Measurements from ENCODE around the gene SHKBP1. TPM values are rescaled to one million over a fixed set of nuclear protein-coding genes. Genes with fewer than 3 reads are reported as not detected.
"Not testable (repeated sequence)": the region's sequence is repeated elsewhere in the genome, so short reads cannot be mapped to it uniquely, and the experiment has no call there.

SHKBP1 gene
- total RNA-seq, 2 experiments from 2014 or later = 49.4 to 115 TPM

- Histone ChIP-seq H3K4me1 (ENCODE audit: insufficient read depth, low read length, poor library complexity, severe bottlenecking) (peaks cover 15% of the 10 kb centered on the region), H3K36me3 (ENCODE audit: insufficient read depth, low read length) (peaks cover 7% of the 10 kb centered on the region), H3K27ac (ENCODE audit: low read depth, low read length, poor library complexity, severe bottlenecking) (no peak overlapping the region), H3K4me2 (ENCODE audit: low read length) (no peak overlapping the region), H2AFZ (ENCODE audit: low read length) (no peak overlapping the region), H3K9me2 (ENCODE audit: insufficient read depth, low read length) (no peaks in the 10 kb centered on the region), H3K9me3 (ENCODE audit: low read length) (no peaks in the 10 kb centered on the region), H3K79me2 (ENCODE audit: insufficient read depth, low read depth, low read length) (no peaks in the 10 kb centered on the region), H4K20me1 (ENCODE audit: insufficient read depth, low read length) (no peaks in the 10 kb centered on the region), H3K4me3 (ENCODE audit: low read depth, low read length, poor library complexity, severe bottlenecking) (no peak overlapping the region)
- no peak for DNase-seq (ENCODE audit: low spot score)
- intact Hi-C loops (cut with micrococcal nuclease; ENCODE audit: unreplicated experiment) = no loop called here
- POLR2A ChIA-PET = no interaction called here
- TF ChIP-seq, protein P1, sequence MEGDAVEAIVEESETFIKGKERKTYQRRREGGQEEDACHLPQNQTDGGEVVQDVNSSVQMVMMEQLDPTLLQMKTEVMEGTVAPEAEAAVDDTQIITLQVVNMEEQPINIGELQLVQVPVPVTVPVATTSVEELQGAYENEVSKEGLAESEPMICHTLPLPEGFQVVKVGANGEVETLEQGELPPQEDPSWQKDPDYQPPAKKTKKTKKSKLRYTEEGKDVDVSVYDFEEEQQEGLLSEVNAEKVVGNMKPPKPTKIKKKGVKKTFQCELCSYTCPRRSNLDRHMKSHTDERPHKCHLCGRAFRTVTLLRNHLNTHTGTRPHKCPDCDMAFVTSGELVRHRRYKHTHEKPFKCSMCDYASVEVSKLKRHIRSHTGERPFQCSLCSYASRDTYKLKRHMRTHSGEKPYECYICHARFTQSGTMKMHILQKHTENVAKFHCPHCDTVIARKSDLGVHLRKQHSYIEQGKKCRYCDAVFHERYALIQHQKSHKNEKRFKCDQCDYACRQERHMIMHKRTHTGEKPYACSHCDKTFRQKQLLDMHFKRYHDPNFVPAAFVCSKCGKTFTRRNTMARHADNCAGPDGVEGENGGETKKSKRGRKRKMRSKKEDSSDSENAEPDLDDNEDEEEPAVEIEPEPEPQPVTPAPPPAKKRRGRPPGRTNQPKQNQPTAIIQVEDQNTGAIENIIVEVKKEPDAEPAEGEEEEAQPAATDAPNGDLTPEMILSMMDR (conservative IDR thresholded peaks at IDR 0.05; ENCODE audit: low read length) = no peak
- no peak for TF ChIP-seq EZH2phosphoT487 (IDR thresholded peaks at IDR 0.05; ENCODE audit: borderline replicate concordance, low read depth, low read length)
- CTCF ChIA-PET (ENCODE audit: unreplicated experiment) = no interaction called here
- no TSS peak for BruUV-seq (replicated peaks)
These were observed 13.1 kb downstream of the SHKBP1 start for GRCh38 chr19:40589591-40590429.

DNA sequence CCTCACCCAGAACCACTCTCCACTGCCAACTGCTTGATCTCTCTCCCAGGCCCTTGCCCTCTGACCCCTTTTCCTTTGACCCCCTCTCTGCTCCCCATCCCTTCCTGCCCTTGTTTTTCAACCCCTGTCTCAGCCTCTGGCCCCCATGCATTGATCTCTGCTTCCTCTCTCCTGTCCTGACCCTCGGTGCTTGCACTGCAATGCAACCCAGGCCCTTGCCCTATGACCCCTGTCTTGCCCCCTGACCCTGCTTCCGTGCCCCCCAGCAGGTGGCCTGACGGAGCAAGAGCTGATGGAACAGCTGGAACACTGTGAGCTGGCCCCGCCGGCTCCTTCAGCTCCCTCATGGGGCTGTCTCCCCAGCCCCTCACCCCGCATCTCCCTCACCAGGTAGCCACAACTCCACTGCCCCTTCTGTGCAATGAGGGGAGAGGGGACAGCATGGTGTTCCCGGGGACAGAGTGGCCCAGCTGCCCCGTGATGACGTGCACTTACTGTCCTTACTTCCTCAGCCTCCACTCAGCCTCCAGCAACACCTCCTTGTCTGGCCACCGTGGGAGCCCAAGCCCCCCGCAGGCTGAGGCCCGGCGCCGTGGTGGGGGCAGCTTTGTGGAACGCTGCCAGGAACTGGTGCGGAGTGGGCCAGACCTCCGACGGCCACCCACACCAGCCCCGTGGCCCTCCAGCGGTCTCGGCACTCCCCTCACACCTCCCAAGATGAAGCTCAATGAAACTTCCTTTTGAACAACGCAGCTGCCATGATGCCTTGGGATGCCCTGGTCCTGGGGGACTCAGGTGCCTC lies 14.0 kb downstream of the SHKBP1 start:
- Histone ChIP-seq H3K79me2 (ENCODE audit: insufficient read depth, low read depth, low read length) (no peaks in the 10 kb centered on the region), H3K4me2 (ENCODE audit: low read length) (no peak overlapping the region), H3K9me2 (ENCODE audit: insufficient read depth, low read length) (no peaks in the 10 kb centered on the region), H3K4me3 (ENCODE audit: low read depth, low read length, poor library complexity, severe bottlenecking) (no peak overlapping the region), H4K20me1 (ENCODE audit: insufficient read depth, low read length) (no peaks in the 10 kb centered on the region), H3K4me1 (ENCODE audit: insufficient read depth, low read length, poor library complexity, severe bottlenecking) (peaks cover 17% of the 10 kb centered on the region), H3K36me3 (ENCODE audit: insufficient read depth, low read length) (peaks cover 7% of the 10 kb centered on the region), H3K27ac (ENCODE audit: low read depth, low read length, poor library complexity, severe bottlenecking) (no peak overlapping the region), H3K9me3 (ENCODE audit: low read length) (no peaks in the 10 kb centered on the region), H2AFZ (ENCODE audit: low read length) (no peak overlapping the region)
- DNase-seq (ENCODE audit: low spot score) = no peak
- ChIA-PET CTCF (ENCODE audit: unreplicated experiment) (no interaction called here), POLR2A (interaction anchor here (0.6 kb wide), 1 partner anchor 20 kb away, joined by 3 read pairs; no protein-coding TSS in a partner anchor)
- TF ChIP-seq, protein P1 (conservative IDR thresholded peaks at IDR 0.05; ENCODE audit: low read length) = no peak
- TF ChIP-seq EZH2phosphoT487 (IDR thresholded peaks at IDR 0.05; ENCODE audit: borderline replicate concordance, low read depth, low read length) = no peak
- BruUV-seq (replicated peaks) = TSS peak; percentile 79
- intact Hi-C loops (cut with micrococcal nuclease; ENCODE audit: unreplicated experiment) = no loop called here

- POLR2A ChIA-PET; intact Hi-C loops (cut with micrococcal nuclease; ENCODE audit: unreplicated experiment); H3K4me3 ChIP-seq (ENCODE audit: low read depth, low read length, poor library complexity, severe bottlenecking); H3K36me3 ChIP-seq (ENCODE audit: insufficient read depth, low read length); H4K20me1 ChIP-seq (ENCODE audit: insufficient read depth, low read length); DNase-seq (ENCODE audit: low spot score); BruUV-seq (replicated peaks); H3K9me2 ChIP-seq (ENCODE audit: insufficient read depth, low read length); H3K79me2 ChIP-seq (ENCODE audit: insufficient read depth, low read depth, low read length); CTCF ChIA-PET (ENCODE audit: unreplicated experiment); H3K27ac ChIP-seq (ENCODE audit: low read depth, low read length, poor library complexity, severe bottlenecking); H2AFZ ChIP-seq (ENCODE audit: low read length); H3K9me3 ChIP-seq (ENCODE audit: low read length); H3K4me2 ChIP-seq (ENCODE audit: low read length): not testable (repeated sequence)
- peaks cover 17% of the 10 kb centered on the region for H3K4me1 ChIP-seq (ENCODE audit: insufficient read depth, low read length, poor library complexity, severe bottlenecking)
These were observed 15.1 kb downstream of the SHKBP1 start for GRCh38 chr19:40591724-40592123.
